Fibroblast of skin of back (primary cell): ENCODE results near the gene GNAT1.
"Not testable (repeated sequence)": the region's sequence is repeated elsewhere in the genome, so short reads cannot be mapped to it uniquely, and the experiment has no call there.

Experiments used
- DNase-seq: peaks from one replicate; pipeline ENCODE4 v3.0.0-alpha.2; 2013

GNAT1 gene

GRCh38 chr3:50222169-50222528 is 30.7 kb downstream of the GNAT1 start:
- no peak for DNase-seq

DNA sequence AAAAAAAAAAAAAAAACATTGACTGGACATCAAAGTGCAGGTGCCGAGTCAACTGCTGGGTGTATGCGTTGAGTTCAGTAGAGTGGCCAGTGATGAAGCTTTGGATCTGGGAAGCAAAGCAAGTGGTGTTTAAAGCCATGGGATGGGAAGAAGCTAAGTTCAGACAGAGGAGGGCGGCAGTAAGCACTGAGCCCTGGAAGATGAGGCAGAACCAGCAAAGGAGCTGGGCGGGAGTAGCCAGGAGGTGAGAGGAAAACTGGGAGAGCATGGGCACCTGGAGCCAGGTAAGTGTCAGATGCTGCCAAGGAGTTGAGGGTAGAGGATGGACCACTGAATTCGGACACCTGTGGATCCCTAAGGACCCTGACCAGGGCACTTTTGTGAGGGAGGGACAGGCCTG is 33.2 kb downstream of the GNAT1 start:
- DNase-seq = no peak

DNA sequence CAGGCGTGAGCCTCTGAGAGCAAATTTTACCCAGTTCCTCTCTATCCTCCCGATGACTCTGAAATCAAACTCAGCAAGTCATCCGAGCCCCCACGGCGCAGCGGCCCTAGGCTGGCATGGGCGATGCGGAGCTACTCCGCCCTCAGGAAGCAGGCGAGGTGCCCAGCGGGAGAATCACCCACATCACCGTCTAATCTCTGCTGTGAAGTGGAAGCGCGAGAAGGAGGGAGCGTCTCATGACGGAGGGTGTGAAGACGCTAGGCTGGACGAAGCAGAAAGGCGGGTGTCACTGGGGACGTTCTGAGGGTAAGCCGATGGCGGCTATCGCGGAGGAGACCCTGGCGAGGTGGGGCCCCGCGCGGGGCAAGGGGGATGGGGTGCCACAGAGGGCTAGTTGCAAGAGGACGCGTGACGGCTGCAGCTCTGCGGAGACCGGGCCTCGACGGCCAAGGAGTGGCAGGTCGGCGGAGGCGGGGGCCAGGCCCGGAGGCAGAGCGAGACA is 35.5 kb downstream of the GNAT1 start:
- DNase-seq = peak; percentile 47

DNA sequence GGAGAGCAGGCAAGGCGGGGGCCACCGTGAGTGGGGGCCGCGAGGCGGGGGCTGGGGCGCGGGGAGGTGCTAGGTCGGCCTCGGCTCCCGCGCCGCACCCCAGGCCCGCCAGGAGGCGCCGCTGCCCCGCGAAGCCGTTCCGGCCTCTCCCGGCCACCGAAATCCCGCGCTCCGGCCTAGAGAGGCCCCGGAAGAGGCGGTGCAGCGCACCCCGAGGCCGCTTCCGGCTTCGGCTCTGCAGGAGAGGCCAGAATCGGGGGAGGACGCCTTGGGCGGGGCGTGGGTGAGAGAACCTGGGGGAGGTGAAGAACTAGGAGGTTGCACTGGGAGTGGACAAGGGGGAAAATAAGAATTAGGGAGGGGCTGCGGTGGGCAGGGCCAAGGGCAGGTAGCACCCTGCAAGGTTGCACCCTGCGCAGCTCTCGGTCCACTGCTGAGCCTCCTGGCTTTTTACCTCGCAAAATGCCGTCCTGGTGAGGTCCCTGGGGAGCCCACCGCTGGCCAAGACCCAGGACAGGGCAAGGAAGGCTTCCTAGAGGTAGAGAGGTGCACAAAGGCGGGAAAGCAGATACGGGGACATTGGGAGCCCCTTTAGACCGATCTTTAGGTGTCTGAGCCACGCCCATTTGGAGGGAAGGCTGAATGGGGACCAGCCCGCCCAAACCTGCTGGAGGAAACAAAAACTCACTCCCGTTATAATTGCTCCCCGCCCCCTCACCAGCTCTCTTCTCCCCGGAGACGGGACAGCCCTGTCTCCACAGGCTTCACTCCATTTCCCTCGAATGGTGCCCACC is 36.2 kb downstream of the GNAT1 start:
- peak; percentile 91 for DNase-seq

- not testable (repeated sequence) for DNase-seq
Observed at GRCh38 chr3:50228184-50228763, 36.9 kb downstream of the GNAT1 start.

DNA sequence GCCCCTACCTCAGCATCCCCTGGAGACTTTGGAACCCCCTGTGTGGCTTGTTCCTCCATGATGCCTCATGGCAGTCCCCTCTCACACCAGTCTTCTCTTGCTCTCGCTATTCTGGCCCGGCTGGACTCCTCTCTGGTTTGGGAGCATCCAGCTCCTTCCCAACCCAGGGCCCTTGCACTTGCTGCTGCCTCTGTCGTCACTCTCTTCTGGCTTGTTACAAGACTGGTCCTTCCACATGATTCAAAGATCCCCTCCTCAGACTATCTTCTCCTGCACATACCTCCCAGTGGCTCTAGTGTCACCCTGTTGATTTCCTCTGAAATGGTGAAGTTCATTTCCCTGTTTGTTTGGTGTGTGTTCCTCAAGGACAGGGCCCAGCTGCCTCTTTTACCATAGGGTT is 38.1 kb downstream of the GNAT1 start:
- no peak for DNase-seq

- no peak for DNase-seq
Observed at GRCh38 chr3:50230104-50230793, 38.8 kb downstream of the GNAT1 start.

- DNase-seq = no peak
Observed at GRCh38 chr3:50230794-50231125, 39.4 kb downstream of the GNAT1 start.

DNA sequence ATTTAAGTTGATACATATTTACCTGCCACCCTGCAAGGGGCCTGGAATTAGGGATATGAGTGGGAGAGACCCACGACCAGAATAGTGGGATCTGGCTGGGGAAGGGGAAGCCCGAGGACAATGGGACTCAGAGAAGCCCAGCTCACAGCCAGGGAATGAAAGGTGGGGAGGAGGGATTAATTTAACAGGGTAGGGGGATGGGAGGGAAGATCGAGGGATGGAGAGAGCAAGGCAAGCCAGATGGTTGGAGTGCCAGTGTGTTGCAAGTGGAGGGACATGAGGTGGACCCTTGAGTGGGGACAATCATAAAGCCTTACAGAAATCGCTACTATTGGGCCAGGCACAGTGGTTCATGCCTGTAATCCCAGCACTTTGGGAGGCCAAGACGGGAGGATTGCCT is 40.2 kb downstream of the GNAT1 start:
- no peak for DNase-seq

DNA sequence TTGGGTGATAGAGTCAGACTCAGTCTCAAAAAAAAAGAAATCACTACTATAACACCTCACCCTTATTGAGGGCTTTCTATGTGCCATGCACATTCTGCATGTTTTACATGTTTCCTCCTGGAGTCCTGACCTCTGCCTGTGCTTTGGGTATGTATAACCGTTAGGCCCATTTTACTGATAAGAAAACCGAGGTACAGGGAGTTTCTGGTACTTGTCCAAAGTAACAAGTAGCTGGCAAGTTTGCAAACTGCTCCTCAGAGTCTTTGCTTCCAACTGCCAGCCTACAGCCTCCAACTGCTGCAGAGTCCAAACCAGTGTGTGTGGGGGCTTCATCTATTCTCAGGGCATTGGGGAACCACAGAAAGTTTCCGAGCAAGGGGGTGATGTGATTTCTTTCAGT is 40.9 kb downstream of the GNAT1 start:
- DNase-seq = no peak

DNA sequence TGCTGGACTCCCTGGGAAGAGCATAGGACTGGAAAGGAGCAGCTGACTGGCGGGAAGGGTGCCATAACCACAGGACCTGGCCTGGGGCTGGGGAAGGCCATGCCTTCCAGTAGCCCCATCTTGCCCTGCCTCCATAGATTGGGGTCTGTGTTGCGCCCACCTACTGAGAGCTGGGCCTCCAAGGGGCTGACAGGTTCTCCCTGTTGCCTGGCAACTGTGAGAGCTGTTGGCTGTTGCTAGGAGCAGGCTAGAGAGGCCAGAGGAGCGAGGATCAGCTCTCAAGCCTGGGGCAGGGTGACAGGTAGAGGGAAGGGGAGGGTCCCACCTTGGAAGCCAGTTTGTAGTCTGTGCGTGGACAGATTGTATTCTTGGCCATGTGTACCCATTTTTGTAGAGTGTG is 41.8 kb downstream of the GNAT1 start:
- DNase-seq = no peak

GRCh38 chr3:50235716-50236483 is 44.5 kb downstream of the GNAT1 start, which contains the start of gene GNAI2:
Gene GNAI2, plus strand, starts transcription at chr3:50236204. Its CDS starts 132 bp downstream, at chr3:50236336.
- DNase-seq = peak; percentile 99

GRCh38 chr3:50236484-50237132 is 45.2 kb downstream of the GNAT1 start:
- DNase-seq = no peak

DNA sequence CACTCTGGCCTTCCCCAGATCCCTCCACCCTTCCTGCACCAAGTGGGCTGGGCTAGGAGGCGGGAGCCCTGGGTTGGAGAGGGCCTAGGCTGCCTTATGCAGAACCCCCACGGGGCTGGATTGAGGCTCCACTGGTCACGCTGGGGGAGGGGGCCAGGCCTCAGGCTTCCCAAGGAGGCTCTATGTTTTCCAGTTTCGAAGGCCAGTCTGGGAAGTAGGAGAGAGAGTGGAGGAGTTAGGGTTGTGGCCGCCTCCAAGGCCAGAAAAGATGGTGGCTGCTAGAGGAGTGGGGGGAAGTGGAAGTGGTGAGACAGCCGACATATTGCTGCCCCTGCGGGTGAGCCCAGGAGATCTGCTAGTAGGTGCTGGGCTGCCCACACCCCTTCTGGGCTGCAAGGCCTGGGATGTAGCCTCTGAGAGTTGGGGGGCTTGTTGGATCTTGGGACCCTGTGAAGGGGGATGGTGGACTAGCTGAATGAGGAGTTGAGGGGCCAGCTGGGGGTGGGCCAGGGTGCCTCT is 45.8 kb downstream of the GNAT1 start:
- peak; percentile 62 for DNase-seq

- DNase-seq = peak; percentile 91
Observed at GRCh38 chr3:50237754-50238548, 46.5 kb downstream of the GNAT1 start.

GRCh38 chr3:50238549-50239026 is 47.2 kb downstream of the GNAT1 start:
- DNase-seq = peak; percentile 32

DNA sequence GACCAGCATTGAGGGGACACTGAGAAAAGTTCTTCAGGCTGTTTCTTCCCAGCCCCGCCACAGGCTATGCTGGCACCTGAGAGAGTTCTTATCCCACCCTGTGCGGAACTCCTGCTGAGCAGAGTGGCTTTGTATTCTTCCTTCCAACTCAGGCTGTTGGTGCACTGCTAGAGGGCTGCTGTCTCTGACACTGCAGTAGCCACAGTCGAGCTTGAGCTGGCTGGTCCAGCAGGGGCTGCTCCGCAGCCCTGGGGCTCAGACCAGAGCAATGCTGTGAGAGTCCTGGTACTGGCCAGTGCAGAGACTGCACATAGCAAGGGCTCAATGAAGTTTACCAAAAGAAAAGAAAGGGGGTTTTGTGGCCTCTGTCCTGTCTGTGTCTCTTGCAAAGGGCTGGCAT is 48.2 kb downstream of the GNAT1 start:
- DNase-seq = no peak

- no peak for DNase-seq
Observed at GRCh38 chr3:50241163-50241562, 49.8 kb downstream of the GNAT1 start.

DNA sequence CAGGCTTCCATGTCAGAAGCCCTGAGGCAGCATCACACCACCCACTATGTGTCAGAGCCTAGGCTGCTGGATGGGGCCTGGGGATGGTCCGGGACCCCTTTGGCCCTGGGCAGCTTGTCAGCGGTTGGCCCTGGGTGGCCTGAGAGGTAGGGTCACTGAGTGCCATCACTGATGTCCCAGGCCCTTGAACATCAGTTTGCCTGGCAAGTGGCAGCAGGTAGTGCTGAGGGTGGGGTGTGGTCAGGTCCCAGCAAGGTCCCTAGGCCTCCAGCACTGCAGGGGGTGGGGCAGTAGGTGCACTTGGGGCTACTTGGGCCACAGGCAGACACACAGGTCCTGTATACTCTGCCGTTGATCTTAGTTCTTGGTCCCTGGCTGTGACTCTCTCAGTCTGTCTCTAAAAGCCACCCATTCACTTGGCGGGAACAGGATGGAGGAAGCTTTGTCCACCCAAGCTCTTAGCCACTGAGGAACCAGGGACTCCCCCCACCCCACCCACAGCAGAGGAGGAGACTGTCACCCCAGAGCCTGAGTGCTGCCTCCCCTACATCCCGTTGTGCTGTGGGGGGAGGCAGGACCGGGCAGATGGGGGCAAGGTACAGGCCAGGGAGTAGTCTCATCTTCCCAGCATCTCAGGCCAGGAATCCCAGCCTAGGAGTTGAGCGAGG is 50.4 kb downstream of the GNAT1 start:
- no peak for DNase-seq

- no peak for DNase-seq
Observed at GRCh38 chr3:50242381-50242770, 51.0 kb downstream of the GNAT1 start.
